Mesendoderm (in vitro differentiated cells): ENCODE measurements around the gene PFDN2.

ENCODE experiments used
- DNase-seq: peaks from one replicate; pipeline ENCODE4 v3.0.0; 2013
- H2AK5ac ChIP-seq: 2 replicates; pipeline ENCODE4 v1.6.1; 2013; ENCODE audit warnings: low read length, inconsistent platforms
- H2BK120ac ChIP-seq: 2 replicates; pipeline ENCODE4 v1.6.1; 2013; ENCODE audit warnings: low read depth, mild to moderate bottlenecking, low read length, moderate library complexity, mixed read lengths
- H2BK15ac ChIP-seq: replicated peaks from 2 replicates; pipeline ENCODE4 v1.6.1; 2013; ENCODE audit warnings: low read depth, mild to moderate bottlenecking, moderate library complexity
- H2BK5ac ChIP-seq: 2 replicates; pipeline ENCODE4 v1.6.1; 2013; ENCODE audit warnings: low read length, inconsistent platforms
- H3K18ac ChIP-seq: 2 replicates; pipeline ENCODE4 v1.6.1; 2013; ENCODE audit warnings: mild to moderate bottlenecking, low read length, mixed read lengths
- H3K23ac ChIP-seq: one replicate; pipeline ENCODE4 v1.6.1; 2013; ENCODE audit warnings: low read length
- H3K27ac ChIP-seq: 2 replicates; pipeline ENCODE4 v1.5.1; 2013; ENCODE audit warnings: low read depth, mild to moderate bottlenecking, inconsistent platforms, low read length, moderate library complexity
- H3K27me3 ChIP-seq: 2 replicates; pipeline ENCODE4 v1.6.1; 2013; ENCODE audit warnings: low read length, control low read depth, mild to moderate bottlenecking, inconsistent platforms; ENCODE audit not compliant: insufficient read depth, poor library complexity
- H3K36me3 ChIP-seq: 2 replicates; pipeline ENCODE4 v1.6.1; 2013; ENCODE audit warnings: low read length, inconsistent platforms; ENCODE audit not compliant: control insufficient read depth, insufficient read depth
- H3K4ac ChIP-seq: one replicate; pipeline ENCODE4 v1.6.1; 2013; ENCODE audit warnings: low read depth, mild to moderate bottlenecking, low read length, moderate library complexity
- H3K4me1 ChIP-seq: 2 replicates; pipeline ENCODE4 v1.6.1; 2013; ENCODE audit warnings: low read depth, low read length, inconsistent platforms; ENCODE audit not compliant: control insufficient read depth
- H3K4me2 ChIP-seq: 2 replicates; pipeline ENCODE4 v1.6.1; 2013; ENCODE audit warnings: low read length
- H3K4me3 ChIP-seq: 2 replicates; pipeline ENCODE4 v1.5.1; 2013; ENCODE audit warnings: mild to moderate bottlenecking, low read length
- H3K56ac ChIP-seq: one replicate; pipeline ENCODE4 v1.6.1; 2013; ENCODE audit warnings: low read length
- H3K79me1 ChIP-seq: 2 replicates; pipeline ENCODE4 v1.6.1; 2013; ENCODE audit warnings: low read length, inconsistent platforms
- H3K79me2 ChIP-seq: 2 replicates; pipeline ENCODE4 v1.6.1; 2013; ENCODE audit warnings: mild to moderate bottlenecking, low read length; ENCODE audit not compliant: control insufficient read depth, insufficient read depth
- H3K9ac ChIP-seq: 2 replicates; pipeline ENCODE4 v1.6.1; 2013; ENCODE audit warnings: low read length, inconsistent platforms
- H4K5ac ChIP-seq: one replicate; pipeline ENCODE4 v1.6.1; 2013; ENCODE audit warnings: low read length
- H4K8ac ChIP-seq: one replicate; pipeline ENCODE4 v1.6.1; 2013; ENCODE audit warnings: low read depth, mild to moderate bottlenecking, control low read depth, low read length, moderate library complexity
- WGBS: extraction: QIAGEN DNeasy Blood & Tissue Kit; methylation state at CpG from one replicate; pipeline ENCODE4 v1.1.7; 2013; ENCODE audit warnings: low lambda C conversion rate, missing lambda C conversion rate; ENCODE audit not compliant: insufficient coverage; ENCODE audit errors: extremely low coverage; 5-methylcytosine and 5-hydroxymethylcytosine counted together

Gene PFDN2

GRCh38 chr1:161079436-161080110 lies 38.3 kb downstream of the PFDN2 start:
- H3K18ac ChIP-seq, result no peak overlapping the region
- no CpG with 5 or more reads among the region's 41 CpGs for WGBS
- no peak overlapping the region for H2AK5ac ChIP-seq
- no peak overlapping the region for H3K4me2 ChIP-seq
- no peak for DNase-seq
- H3K9ac ChIP-seq, result no peak overlapping the region
- no peak overlapping the region for H3K27ac ChIP-seq
- no peaks in the 10 kb centered on the region for H3K36me3 ChIP-seq
- H3K4ac ChIP-seq, result no peak overlapping the region
- H2BK5ac ChIP-seq, result no peak overlapping the region
- H2BK120ac ChIP-seq, result no peak overlapping the region
- H3K79me2 ChIP-seq, result no peaks in the 10 kb centered on the region
- H2BK15ac ChIP-seq, result no peak overlapping the region
- no peak overlapping the region for H3K4me3 ChIP-seq
- H3K27me3 ChIP-seq, result no peaks in the 10 kb centered on the region
- H3K79me1 ChIP-seq, result no peaks in the 10 kb centered on the region
- H3K23ac ChIP-seq, result no peak overlapping the region
- peak overlapping the region; percentile 52 for H3K56ac ChIP-seq
- H4K5ac ChIP-seq, result no peak overlapping the region
- H4K8ac ChIP-seq, result no peak overlapping the region
- peaks cover 4% of the 10 kb centered on the region for H3K4me1 ChIP-seq

- Histone ChIP-seq H3K79me2 (no peaks in the 10 kb centered on the region), H3K4me2 (no peak overlapping the region), H3K4me1 (no peaks in the 10 kb centered on the region), H3K79me1 (no peaks in the 10 kb centered on the region), H2BK15ac (no peak overlapping the region), H3K9ac (no peak overlapping the region), H3K36me3 (no peaks in the 10 kb centered on the region), H3K4ac (no peak overlapping the region), H4K8ac (no peak overlapping the region), H3K27ac (no peak overlapping the region), H2AK5ac (no peak overlapping the region), H2BK5ac (no peak overlapping the region), H3K18ac (no peak overlapping the region), H3K56ac (no peak overlapping the region), H2BK120ac (no peak overlapping the region), H3K23ac (no peak overlapping the region), H3K4me3 (no peak overlapping the region), H4K5ac (no peak overlapping the region), H3K27me3 (no peaks in the 10 kb centered on the region)
- WGBS, result no CpG with 5 or more reads among the region's 9 CpGs
- DNase-seq, result no peak
Measured at GRCh38 chr1:161077426-161077825, 40.4 kb downstream of the PFDN2 start.

- no peak overlapping the region for H3K4me3 ChIP-seq
- no peak for DNase-seq
- no peaks in the 10 kb centered on the region for H3K4me1 ChIP-seq
- H3K18ac ChIP-seq, result no peak overlapping the region
- no peak overlapping the region for H3K4ac ChIP-seq
- H2AK5ac ChIP-seq, result no peak overlapping the region
- H3K79me2 ChIP-seq, result no peaks in the 10 kb centered on the region
- no peaks in the 10 kb centered on the region for H3K27me3 ChIP-seq
- H3K36me3 ChIP-seq, result no peaks in the 10 kb centered on the region
- H3K4me2 ChIP-seq, result no peak overlapping the region
- no peaks in the 10 kb centered on the region for H3K79me1 ChIP-seq
- H4K5ac ChIP-seq, result no peak overlapping the region
- no peak overlapping the region for H2BK120ac ChIP-seq
- H3K56ac ChIP-seq, result no peak overlapping the region
- no peak overlapping the region for H4K8ac ChIP-seq
- no peak overlapping the region for H2BK5ac ChIP-seq
- no peak overlapping the region for H2BK15ac ChIP-seq
- H3K9ac ChIP-seq, result no peak overlapping the region
- no peak overlapping the region for H3K27ac ChIP-seq
- no peak overlapping the region for H3K23ac ChIP-seq
Measured at GRCh38 chr1:161076410-161076809, 41.4 kb downstream of the PFDN2 start.

DNA sequence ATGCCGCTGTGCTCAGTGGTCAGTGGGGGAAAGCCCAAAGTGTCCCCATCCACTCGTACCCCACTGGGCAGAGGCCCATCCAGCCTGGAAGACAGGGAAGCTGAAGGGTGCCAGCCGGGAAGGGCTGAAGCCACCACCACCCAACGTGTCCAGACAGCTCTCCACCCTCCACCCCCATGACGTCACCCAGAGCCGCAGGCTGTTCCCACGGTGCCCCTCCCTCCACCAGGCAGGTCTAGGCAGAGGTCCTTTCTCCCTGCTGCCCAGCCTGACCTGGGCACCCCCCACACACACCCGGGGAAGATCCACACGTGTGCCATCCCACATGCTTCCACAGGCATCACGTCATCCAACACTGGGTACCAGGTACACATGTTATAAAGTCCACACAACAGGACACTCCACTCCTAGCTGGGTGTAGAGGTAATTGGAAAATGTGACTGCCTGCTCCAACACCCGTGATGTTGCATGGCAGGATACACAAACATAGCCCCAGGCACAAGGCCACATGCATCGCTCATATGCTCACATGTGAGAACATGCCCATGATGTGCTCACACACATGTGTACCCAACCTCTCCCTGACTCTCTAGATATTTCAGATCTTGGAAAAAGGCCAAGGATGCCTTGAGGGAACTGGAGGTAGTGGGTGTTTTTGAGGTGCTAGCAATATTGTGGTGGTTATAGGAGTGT lies 43.0 kb downstream of the PFDN2 start:
- H3K4me3 ChIP-seq, result no peak overlapping the region
- no peak overlapping the region for H2BK5ac ChIP-seq
- H3K27me3 ChIP-seq, result no peaks in the 10 kb centered on the region
- no peak overlapping the region for H3K23ac ChIP-seq
- H3K4ac ChIP-seq, result no peak overlapping the region
- no peaks in the 10 kb centered on the region for H3K79me2 ChIP-seq
- H3K36me3 ChIP-seq, result no peaks in the 10 kb centered on the region
- H4K5ac ChIP-seq, result no peak overlapping the region
- no peak overlapping the region for H3K18ac ChIP-seq
- no peak overlapping the region for H2BK120ac ChIP-seq
- H4K8ac ChIP-seq, result no peak overlapping the region
- H2AK5ac ChIP-seq, result no peak overlapping the region
- H3K56ac ChIP-seq, result peak overlapping the region; percentile 17
- H3K27ac ChIP-seq, result no peak overlapping the region
- H2BK15ac ChIP-seq, result no peak overlapping the region
- no peaks in the 10 kb centered on the region for H3K4me1 ChIP-seq
- no peak overlapping the region for H3K9ac ChIP-seq
- no peak overlapping the region for H3K4me2 ChIP-seq
- no CpG with 5 or more reads among the region's 12 CpGs for WGBS
- no peak for DNase-seq
- no peaks in the 10 kb centered on the region for H3K79me1 ChIP-seq

DNA sequence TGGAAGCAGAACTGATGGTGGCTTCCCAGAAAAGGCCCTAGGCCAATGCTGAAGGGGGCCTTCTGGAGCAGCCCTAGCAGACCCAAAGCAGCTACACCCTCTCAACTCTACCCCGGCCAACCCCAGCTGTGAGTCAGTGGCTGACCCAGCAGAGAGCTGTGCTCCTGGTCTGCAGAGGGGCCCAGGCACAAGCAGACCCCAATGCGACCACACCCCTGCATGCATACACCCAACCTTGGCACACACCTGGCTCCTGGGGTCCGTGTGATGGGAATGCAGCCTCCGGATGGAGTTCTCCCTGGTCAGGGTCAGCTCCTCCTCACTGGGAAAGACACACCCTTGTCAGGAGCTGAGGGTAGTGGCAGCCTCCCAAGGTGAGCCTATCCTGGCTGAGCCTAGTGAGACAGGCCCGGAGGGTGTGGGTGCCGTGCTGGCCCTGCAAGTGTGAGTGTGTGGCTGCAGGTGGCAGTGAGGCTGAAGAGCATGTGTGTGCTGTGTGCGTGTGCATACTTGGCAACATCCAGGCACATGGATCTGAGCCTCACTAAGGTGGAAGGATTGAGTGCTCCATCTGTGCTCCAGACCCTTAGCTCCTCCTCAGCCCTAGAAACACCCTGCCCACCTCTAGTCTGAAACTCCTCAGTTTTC lies 44.2 kb downstream of the PFDN2 start:
- no peaks in the 10 kb centered on the region for H3K4me1 ChIP-seq
- no peak overlapping the region for H2BK5ac ChIP-seq
- no peaks in the 10 kb centered on the region for H3K79me1 ChIP-seq
- no peak overlapping the region for H3K4me3 ChIP-seq
- H3K27me3 ChIP-seq, result no peaks in the 10 kb centered on the region
- no peak overlapping the region for H4K5ac ChIP-seq
- H3K4ac ChIP-seq, result no peak overlapping the region
- no peak overlapping the region for H3K23ac ChIP-seq
- H3K4me2 ChIP-seq, result no peak overlapping the region
- no peak overlapping the region for H4K8ac ChIP-seq
- H3K9ac ChIP-seq, result no peak overlapping the region
- WGBS, result no CpG with 5 or more reads among the region's 7 CpGs
- no peak overlapping the region for H3K18ac ChIP-seq
- no peak overlapping the region for H2BK120ac ChIP-seq
- H3K79me2 ChIP-seq, result no peaks in the 10 kb centered on the region
- H2AK5ac ChIP-seq, result no peak overlapping the region
- DNase-seq, result no peak
- H3K56ac ChIP-seq, result no peak overlapping the region
- H3K27ac ChIP-seq, result no peak overlapping the region
- no peaks in the 10 kb centered on the region for H3K36me3 ChIP-seq
- no peak overlapping the region for H2BK15ac ChIP-seq
